GM18868 (cell line): ENCODE results near the gene ECSCR.
"Not testable (repeated sequence)": the region's sequence is repeated elsewhere in the genome, so short reads cannot be mapped to it uniquely, and the experiment has no call there.

ENCODE experiments used
- ATAC-seq: cut with Tn5 transposase; IDR thresholded peaks from one replicate; pipeline ENCODE4 v1.9.1; 2021; ENCODE audit warnings: mild to moderate bottlenecking, moderate library complexity; ENCODE audit not compliant: unreplicated experiment

ECSCR gene, protein sequence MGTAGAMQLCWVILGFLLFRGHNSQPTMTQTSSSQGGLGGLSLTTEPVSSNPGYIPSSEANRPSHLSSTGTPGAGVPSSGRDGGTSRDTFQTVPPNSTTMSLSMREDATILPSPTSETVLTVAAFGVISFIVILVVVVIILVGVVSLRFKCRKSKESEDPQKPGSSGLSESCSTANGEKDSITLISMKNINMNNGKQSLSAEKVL

DNA sequence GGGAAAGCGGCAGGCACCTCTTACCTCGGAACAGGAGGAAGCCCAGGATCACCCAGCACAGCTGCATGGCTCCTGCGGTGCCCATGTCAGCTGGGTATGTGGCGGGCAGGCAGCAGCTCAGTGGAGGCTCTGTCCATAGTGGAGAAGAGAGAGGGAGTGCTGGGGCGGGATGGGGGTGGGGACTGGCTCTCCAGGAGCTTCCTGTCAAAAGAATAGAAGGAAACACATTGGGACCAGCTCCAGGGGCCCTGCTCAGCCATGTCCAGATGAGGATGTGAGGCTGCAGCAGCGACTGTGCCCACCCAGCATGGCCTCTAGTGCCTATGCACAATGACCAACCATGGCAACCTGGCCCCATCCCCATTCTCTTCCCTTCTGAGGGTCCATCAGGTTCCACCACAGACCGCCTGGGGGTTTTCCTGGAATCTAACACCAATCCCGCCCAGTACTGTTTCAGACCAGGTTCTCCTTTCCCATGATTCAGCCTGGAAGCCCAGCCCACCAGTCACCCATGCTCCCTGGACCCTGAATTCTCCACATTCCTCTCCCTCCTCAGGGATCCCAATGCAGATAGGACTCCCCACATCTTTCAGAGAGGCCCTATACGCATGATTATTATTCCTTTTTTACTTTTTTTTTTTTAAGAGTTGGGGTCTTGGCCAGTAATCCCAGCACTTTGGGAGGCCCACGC lies at the start of gene ECSCR:
ECSCR (minus strand) TSS at position 158 of the 691 bp plus-strand sequence; CDS start at position 85, 73 bp downstream.
- no peak for ATAC-seq

DNA sequence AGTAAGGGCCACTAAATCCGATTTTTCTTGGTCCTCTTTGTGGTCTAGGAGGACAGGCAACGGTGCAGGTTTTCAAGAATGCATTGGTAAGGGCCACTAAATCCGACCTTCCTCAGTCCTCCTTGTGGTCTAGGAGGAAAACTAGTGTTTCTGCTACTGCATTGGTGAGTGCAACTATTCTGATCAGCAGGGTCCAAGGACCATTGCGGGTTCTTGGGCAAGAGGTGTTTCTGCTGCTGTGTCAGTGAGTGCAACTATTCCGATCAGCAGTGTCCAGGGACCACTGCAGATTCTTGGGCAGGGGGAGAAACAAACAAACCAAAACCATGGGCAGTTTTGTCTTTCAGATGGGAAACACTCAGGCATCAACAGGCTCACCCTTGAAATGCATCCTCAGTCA lies 42.2 kb upstream of the ECSCR start:
- not testable (repeated sequence) for ATAC-seq

DNA sequence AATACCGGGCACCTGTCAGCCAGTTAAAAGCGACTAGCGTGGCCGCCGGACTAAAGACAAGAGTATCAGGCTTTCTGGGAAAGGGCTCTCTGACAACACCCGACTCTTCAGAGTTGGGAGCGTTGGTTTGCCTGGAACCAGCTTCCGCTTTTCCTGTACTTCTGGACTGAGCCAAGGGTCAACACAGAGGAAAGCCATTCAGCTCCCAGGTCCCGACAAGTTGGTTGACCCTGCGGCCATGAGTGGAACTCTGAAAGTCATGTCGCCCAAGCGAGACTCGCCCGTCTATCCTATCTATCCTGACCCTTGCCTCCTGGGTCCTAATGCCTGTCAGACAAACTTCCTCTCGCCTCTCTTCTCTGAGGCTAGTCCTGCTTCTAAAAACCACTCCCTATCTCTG lies 41.3 kb upstream of the ECSCR start:
- ATAC-seq, result not testable (repeated sequence)

DNA sequence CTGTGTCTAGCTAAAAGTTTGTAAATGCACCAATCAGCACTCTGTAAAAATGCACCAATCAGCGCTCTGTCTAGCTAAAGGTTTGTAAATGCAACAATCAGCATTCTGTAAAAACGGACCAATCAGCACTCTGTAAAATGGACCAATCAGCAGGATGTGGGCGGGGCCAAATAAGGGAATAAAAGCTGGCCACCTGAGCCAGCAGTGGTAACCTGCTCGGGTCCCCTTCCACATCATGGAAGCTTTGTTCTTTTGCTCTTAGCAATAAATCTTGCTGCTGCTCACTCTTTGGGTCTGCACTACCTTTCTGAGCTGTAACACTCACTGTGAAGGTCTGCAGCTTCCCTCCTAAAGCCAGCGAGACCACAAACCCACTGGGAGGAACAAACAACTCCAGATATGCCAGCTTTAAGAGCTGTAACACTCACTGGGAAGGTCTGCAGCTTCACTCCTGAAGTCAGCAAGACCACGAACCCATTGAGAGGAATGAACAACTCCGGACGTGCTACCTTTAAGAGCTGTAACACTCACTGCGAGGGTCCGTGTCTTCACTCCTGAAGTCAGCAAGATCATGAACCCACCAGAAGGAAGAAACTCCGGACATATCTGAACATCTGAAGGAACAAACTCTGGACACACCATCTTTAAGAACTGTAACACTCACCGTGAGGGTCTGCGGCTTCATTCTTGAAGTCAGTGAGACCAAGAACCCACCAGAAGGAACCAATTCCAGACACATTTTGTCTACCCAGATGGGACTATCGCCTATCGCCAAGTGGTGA lies 40.7 kb upstream of the ECSCR start:
- ATAC-seq, result not testable (repeated sequence)

DNA sequence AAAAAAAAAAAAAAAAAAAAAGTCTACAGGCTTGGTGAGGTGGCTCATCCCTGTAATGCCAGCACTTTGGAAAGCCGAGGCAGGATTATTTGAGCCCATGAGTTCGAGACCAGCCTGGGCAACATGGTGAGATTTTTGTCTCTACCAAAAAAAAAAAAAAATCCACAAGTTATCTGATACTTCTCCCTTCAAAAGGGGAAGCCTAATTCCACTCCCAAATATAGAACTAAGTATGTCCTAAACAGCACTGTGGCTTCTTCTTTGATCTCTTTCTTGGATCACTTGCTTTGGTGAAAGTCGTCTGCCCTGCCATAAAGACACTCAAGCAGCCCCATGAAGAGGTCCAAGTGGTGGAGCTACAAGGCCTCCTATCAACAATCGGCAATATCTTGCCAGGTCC lies 38.8 kb upstream of the ECSCR start:
- ATAC-seq, result no peak

DNA sequence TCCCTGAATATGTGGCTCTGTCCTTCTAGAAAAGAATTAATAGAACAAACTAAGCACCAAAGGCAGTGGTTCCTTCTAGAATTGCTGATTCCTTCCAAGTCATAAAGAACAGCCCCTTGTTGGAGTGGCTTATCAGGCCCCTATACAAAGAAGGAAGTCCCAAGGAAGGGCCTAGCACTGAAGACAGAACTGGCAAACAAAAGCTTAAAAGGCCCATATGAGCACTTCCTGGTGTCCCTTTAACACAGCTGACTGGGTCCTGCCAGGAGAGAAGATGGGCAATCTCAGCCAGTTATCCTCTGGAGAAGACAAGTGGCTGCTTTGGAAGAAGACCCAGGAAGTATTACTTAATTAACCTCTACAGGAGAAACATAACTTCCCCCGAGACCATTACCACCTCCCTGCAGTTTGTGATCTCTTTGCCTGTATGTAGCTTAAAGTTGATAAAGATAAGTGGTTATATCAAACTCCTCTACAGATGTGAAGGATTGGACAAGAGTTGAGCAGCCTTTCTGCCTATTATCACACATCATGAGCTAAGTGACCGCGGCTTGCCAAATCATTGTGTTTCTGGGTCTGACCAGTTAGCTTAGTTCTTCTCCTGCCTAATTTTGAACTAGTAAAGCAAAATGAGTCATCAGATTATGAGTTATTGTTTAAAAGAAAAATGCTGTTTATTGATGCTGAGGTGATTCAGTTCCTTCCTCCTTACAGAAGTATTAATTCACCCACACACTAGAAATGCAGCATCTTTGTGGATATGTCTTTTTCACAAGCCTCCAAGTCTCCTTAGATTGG lies 33.3 kb upstream of the ECSCR start:
- ATAC-seq, result no peak

DNA sequence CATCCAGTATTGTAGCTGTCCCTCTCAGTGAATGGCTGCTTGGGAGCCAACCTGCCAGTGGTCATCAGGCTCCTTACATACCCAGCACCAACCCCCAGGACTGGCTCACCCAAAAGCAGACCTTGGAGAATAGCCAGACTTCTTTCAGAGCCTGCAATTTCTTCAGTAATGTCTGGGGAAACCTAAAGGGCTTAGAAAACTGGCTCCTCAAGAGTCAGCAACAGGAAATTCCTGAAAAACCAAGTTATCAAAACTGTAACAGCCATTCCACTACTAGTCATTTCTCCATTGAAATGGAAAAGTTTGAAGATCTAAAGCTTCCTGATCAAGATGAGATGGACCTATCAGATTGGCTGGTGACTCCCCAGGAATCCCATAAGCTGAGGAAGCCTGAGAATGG lies 32.3 kb upstream of the ECSCR start:
- ATAC-seq, result no peak

DNA sequence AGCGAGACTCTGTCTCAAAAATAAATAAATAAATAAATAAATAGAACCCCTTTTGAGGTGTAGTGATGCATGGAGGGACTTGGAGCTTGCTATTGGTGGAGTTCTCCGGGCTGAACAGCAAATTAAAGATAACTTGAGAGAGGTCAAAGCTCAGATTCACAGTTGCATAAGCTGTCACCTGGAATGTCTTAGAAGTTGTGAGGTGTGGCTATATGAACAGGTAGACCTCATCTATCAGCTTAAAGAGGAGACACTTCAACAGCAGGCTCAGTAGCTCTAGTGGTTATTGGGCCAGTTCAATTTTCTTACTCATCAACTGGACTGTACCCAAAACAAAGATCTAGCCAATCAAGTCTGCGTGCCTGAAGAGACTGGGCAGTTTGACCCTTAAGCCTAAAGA lies 31.7 kb upstream of the ECSCR start:
- no peak for ATAC-seq

DNA sequence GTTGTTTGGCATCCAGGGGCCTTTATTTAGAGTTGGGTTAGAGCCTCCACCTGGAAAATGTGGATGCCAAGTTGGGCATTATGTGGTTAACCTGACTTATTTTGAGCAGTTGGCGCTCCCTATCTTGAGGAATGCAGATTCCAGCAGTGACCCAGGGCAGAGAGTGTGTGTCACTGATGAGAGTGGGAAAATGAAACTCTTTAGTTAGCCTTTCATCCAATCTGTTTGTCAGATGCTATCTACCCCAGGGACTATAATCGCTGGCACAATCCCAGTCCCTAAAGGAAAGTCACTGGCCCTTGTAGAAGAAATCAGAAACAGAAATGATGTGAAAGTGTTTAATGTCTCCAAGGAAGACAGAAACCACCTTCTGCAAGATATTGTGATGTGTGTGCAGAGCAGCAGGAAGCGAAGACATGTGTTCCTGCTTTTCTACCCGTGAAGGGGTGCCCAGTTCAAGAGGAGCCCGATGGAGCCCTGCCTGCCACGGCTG lies 30.2 kb upstream of the ECSCR start:
- no peak for ATAC-seq

DNA sequence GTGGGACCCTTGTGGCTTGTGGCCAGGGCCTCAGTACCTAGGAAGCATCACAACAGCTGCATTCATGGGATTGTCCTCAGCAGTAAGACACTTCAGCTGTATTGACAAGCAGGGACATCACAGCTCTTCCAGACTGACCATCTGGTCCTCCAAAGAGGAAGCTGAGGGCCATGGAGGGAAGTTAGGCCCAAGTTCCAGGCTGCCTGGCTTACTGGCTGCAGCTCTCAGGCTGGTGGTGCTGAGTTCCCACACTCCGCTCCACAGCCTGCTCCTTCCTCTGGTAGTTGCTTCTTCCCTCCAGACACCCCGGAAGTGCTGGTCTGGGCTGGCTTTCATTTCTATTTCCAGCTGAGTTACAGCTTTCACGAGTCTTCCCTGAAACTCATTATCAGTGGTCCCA lies 25.7 kb upstream of the ECSCR start:
- no peak for ATAC-seq

DNA sequence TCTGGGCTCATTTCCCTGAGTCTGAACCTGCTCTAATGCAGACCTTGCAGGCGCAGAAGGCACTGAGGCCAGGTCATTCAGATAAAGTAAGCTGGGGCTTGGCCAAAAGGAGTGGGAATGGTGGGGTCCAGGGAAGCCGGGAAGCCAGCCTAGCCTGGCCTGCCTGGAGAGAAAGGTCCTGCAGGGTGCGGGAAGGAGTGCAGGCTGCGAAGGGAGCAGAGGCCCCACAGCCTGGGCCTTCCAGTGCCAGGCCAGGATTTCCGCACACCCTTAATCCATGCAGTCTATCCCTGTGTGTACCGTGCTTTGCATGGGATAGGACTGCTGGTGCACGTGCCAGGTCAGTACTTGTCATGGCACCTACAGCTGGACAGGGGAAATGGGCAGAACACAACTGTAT lies 23.7 kb upstream of the ECSCR start:
- no peak for ATAC-seq

DNA sequence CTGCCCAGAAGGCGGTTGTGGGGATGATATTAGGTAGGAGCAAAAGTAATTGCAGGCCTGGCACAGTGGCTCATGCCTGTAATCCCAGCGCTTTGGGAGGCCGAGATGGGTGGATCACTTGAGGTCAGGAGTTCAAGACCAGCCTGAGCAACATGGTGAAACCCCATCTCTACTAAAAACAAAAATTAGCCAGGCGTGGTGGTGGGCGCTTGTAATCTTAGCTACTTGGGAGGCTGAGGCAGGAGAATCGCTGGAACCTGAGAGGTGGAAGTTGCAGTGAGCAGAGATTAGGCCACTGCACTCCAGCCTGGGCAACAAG lies 20.3 kb upstream of the ECSCR start:
- not testable (repeated sequence) for ATAC-seq

DNA sequence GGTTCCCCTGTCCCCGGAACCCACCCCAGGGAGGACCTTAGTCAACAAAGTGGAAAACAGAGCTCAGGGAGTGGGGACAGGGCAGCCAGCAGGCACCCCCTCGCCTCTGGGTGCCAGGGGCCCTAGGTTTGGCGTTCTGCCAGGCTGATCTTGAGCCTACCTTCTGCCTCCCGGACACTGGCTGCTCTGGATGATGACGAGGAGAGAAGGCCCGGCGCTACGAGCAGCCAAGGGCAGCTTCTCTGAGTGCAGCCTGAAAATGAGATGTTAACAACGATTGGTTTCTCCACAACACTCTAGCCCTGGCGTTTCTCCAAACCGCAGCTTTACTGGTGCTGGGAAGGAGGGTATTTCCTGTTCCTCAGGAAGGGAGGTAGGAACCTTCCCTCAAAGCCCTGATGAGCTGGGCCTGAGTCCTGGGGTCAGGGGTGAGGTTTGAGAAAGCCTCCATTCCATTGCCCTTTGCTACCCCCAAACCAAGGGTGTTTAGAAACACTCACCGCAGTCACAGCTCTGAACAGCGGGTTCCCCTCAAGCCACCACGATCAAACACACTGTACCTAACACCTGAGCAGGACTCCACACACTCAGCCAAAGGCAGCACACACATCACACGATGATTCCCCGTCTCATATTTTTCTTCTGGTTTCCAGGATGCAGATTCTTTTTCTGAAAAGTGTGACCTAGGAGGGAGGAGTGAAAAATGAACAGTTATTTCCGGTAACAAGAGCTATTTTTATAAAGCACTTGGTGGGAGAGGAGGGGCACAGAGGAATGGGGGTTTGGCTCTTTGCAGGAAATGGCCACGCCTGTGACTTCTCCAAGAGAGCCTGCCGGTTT lies 19.7 kb upstream of the ECSCR start, which contains the start of gene STING1:
STING1 (minus strand) TSS at position 709 of the 840 bp plus-strand sequence. CDS start 1,054 bp downstream, outside the sequence.
- peak; percentile 64 for ATAC-seq

DNA sequence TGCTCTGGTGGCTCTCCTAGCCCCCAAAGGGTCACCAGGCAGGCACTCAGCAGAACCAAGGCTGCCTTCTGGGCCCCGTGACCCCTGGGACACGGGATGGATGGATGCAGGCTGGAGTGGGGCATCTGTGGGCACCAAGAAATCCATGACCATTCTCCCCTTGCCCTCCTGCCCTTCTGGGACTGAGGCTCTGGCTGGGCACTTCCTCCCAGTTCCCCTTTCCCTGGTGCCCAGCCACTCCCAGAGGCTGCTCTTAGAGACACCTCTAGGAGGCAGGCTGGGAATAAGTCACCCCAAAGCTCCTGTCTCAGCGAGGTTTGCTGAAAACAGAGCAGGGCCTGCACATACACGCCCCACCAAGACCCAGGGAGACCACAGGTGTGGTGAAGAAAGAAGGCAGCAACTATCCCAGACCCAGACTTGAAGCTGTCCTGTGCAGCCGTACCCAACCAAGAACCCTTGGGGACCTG lies 19.1 kb upstream of the ECSCR start:
- peak; percentile 16 for ATAC-seq

DNA sequence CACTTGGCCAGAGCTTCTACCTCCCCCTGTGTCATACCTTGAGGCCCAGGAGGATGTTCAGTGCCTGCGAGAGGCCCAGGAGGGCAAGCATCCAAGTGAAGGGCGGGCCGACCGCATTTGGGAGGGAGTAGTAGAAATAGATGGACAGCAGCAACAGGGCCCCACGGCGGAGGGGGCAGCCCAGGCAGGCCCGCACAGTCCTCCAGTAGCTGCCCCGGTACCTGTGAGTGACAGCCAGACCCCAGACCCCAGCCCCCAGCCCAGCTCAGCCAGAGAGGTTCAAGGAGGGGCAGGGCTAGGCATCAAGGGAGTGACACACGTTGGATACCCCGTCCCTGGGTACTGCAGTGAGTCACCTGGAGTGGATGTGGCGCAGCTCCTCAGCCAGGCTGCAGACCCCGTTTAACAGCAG lies 18.6 kb upstream of the ECSCR start:
- ATAC-seq, result no peak

DNA sequence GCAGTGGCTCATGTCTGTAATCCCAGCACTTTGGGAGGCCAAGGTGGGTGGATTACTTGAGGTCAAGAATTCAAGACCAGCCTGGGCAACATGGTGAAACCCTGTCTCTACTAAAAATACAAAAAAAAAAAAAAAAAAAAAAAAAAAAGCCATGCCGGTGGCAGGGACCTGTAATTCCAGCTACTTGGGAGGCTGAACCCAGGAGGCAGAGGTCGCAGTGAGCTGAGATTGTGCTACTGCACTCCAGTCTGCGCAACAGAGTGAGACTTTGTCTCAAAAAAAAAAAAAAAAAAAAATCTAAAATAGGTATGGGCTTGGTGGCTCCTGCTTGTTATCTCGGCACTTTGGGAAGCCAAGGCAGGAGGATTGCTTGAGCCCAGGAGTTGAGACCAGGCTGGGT lies 17.2 kb upstream of the ECSCR start:
- not testable (repeated sequence) for ATAC-seq

DNA sequence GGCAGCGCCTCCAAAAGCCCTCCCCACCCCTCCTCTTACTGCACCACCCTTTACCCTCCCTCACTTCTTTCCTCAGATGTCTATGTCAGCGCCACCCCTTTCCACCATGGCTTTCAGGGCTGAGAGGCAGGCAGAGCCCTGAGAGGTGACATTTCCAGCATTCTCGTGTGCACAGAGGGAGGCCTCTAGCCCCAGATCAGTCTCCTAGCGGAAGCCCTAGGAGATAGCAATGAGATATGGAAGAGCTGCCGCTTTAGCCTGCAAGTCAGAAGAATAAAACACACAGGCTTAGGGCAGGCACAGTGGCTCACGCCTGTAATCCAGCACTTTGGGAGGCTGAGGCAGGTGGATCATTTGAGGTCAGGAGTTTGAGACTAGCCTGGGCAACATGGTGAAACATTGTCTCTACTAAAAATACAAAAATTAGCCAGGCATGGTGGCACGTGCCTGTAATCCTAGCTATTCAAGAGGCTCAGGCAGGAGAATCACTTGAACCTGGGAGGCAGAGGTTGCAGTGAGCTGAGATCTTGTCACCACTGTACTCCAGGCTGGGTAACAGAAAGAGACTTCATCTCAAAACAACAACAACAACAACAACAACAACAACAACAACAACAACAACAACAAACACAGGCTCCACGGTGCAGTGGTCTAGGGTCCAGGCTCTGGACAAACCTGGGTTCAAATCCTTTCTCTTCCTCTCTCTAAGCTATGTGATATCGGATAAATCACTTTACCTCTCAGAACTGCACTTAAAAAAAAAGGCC lies 16.3 kb upstream of the ECSCR start:
- ATAC-seq, result not testable (repeated sequence)

DNA sequence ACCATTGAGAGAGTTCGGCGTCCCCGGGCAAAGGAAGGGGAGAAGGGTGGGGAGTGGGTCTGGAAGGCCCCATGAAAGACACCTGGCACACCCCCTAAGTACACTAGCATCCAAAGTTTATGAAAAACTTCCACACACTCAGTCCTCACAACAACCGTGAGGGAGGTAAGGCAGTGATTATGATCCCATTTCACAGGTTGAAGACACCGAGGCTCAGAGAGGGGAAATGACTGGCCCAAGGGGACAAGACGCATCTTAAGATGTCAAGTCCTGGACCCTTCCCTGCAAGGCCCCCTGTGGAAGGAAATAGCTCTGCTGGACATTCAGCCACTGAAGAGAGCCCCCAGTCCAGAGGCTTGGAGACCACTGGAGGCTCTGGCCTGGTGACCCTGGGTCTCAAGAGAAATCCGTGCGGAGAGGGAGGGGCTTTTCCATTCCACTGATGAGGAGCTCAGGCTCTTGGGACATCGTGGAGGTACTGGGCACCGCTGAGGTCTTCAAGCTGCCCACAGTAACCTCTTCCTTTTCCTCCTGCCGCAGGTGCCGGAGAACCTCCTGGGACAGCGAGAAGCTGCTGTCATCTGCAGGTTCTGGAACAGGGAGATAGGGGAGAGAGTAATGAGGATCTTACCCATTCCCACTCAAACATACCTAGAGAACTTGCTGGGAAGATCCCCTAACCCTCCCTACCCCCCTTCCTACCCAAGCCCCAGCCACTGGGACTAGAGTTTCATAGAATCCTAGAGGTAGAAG lies 13.5 kb upstream of the ECSCR start:
- no peak for ATAC-seq
